HFFc6 (cell line): ENCODE results near the gene WDR17. TPM values are rescaled to one million over a fixed set of nuclear protein-coding genes. Genes with fewer than 3 reads are reported as not detected.
A peak's percentile ranks its signal among the peaks of the same experiment; 100 is the strongest.

Experiments
- DNase-seq: peaks from one replicate; pipeline ENCODE4 v3.0.0-alpha.2; 2018
- H3K27ac Mint-ChIP-seq: 2 replicates; pipeline ENCODE4 v1.8.0; 2020; ENCODE audit warnings: mild to moderate bottlenecking, mixed read lengths
- H3K27me3 Mint-ChIP-seq: 2 replicates; pipeline ENCODE4 v1.8.0; 2021; ENCODE audit warnings: mild to moderate bottlenecking, moderate library complexity, mixed read lengths; ENCODE audit not compliant: insufficient read depth
- H3K36me3 Mint-ChIP-seq: 2 replicates; pipeline ENCODE4 v1.8.0; 2021; ENCODE audit warnings: low read depth, mixed read lengths
- H3K4me1 Mint-ChIP-seq: 2 replicates; pipeline ENCODE4 v1.8.0; 2020; ENCODE audit warnings: low read depth, mixed read lengths
- H3K4me3 Mint-ChIP-seq: 2 replicates; pipeline ENCODE4 v1.8.0; 2020; ENCODE audit warnings: mild to moderate bottlenecking, moderate library complexity, mixed read lengths
- H3K9me3 Mint-ChIP-seq: 2 replicates; pipeline ENCODE4 v1.8.0; 2020; ENCODE audit warnings: mild to moderate bottlenecking, mixed read lengths
- total RNA-seq, 6 experiments: library from RNA; stranded (reverse); fragmentation: NEBNext Ultra II Directional; extraction: Animal tissue kit (Norgen Biotek cat#: 25700); gene quantifications; 2 replicates in 1 of 6; 3 replicates in 5 of 6; pipeline ENCODE4 v1.2.3, GENCODE V29; 2021
- TF ChIP-seq, protein P1 (sequence below): fragments of 200-600 bp; sonication (generic); IDR thresholded peaks from 2 replicates; pipeline ENCODE4 v1.5.0; 2021; ENCODE audit warnings: antibody characterized with exemption, mild to moderate bottlenecking

Gene WDR17
- total RNA-seq, 6 experiments from 2014 or later: not detected

DNA sequence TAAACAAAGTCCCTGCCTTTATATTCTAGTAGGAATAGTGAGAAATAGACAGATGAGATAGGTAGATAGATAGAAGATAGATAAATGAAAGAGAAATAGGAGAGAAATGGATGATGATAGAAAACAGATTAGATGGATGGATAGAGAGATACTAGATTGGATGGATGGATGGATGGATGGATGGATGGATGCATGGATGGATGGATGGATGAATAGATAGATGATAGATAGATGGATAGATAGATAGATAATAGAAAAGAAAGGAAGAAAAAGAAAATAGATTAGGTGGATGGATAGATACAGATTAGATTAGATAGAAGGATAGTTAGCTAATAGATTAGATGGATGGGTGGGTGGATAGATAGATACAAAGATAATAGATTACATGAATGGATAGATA, 33.2 kb upstream of the WDR17 start:
- TF ChIP-seq, protein P1, sequence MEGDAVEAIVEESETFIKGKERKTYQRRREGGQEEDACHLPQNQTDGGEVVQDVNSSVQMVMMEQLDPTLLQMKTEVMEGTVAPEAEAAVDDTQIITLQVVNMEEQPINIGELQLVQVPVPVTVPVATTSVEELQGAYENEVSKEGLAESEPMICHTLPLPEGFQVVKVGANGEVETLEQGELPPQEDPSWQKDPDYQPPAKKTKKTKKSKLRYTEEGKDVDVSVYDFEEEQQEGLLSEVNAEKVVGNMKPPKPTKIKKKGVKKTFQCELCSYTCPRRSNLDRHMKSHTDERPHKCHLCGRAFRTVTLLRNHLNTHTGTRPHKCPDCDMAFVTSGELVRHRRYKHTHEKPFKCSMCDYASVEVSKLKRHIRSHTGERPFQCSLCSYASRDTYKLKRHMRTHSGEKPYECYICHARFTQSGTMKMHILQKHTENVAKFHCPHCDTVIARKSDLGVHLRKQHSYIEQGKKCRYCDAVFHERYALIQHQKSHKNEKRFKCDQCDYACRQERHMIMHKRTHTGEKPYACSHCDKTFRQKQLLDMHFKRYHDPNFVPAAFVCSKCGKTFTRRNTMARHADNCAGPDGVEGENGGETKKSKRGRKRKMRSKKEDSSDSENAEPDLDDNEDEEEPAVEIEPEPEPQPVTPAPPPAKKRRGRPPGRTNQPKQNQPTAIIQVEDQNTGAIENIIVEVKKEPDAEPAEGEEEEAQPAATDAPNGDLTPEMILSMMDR: no peak
- Mint-ChIP-seq H3K9me3 (no peaks in the 10 kb centered on the region), H3K4me3 (no peak overlapping the region), H3K27me3 (peaks cover 3% of the 10 kb centered on the region; the same call in 1 of the 2 replicates), H3K27ac (no peak overlapping the region), H3K36me3 (no peaks in the 10 kb centered on the region), H3K4me1 (no peaks in the 10 kb centered on the region)
- no peak for DNase-seq

DNA sequence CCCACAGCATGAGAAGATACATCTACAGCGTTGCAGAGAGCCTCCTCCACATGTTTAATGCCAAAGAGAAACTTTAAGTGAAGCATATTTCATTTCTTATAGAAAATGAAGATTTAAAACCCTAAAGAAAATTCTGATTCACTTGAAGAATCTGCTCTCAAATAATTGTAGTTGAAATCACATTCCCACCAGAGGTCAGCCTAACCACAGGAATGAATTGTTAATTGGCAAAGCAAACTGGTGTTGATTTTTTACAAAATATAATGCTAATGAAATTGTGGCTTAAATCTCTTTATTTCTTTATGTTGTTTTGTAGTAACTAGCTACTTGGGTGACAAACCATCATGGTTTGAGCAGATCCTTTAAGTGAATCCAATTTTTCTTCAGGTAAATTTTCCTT, 31.1 kb upstream of the WDR17 start:
- TF ChIP-seq, protein P1: peak; percentile 65
- Mint-ChIP-seq H3K27me3 (peaks cover 2% of the 10 kb centered on the region; the same call in 1 of the 2 replicates), H3K9me3 (no peaks in the 10 kb centered on the region; the same call in none of the 2 replicates), H3K36me3 (no peaks in the 10 kb centered on the region), H3K4me1 (no peaks in the 10 kb centered on the region), H3K27ac (no peak overlapping the region), H3K4me3 (no peak overlapping the region)
- peak; percentile 35 for DNase-seq

DNA sequence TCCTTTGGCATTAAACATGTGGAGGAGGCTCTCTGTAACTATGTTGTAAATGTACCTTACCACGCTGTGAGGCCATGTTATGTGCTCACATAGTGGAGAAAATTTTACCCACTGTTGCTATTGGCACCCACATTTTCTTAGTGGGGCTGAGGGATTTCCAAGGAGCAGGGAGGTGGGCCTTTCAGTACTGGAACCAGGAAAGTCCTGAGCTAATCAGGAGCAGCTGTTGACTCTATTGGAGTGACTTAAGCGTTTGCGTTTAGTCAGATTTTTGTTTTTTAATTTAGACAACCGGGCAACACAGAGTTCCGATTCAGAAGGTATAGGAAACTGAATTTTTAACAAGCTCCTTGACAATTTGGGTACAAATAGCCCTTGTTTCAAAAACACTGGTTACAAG, 30.7 kb upstream of the WDR17 start:
- H3K27ac Mint-ChIP-seq: no peak overlapping the region
- H3K9me3 Mint-ChIP-seq: no peaks in the 10 kb centered on the region; the same call in none of the 2 replicates
- no peaks in the 10 kb centered on the region for H3K36me3 Mint-ChIP-seq
- no peak overlapping the region for H3K4me3 Mint-ChIP-seq
- H3K4me1 Mint-ChIP-seq: no peaks in the 10 kb centered on the region
- DNase-seq: no peak
- H3K27me3 Mint-ChIP-seq: peaks cover 4% of the 10 kb centered on the region; the same call in 1 of the 2 replicates
- TF ChIP-seq, protein P1: no peak

DNA sequence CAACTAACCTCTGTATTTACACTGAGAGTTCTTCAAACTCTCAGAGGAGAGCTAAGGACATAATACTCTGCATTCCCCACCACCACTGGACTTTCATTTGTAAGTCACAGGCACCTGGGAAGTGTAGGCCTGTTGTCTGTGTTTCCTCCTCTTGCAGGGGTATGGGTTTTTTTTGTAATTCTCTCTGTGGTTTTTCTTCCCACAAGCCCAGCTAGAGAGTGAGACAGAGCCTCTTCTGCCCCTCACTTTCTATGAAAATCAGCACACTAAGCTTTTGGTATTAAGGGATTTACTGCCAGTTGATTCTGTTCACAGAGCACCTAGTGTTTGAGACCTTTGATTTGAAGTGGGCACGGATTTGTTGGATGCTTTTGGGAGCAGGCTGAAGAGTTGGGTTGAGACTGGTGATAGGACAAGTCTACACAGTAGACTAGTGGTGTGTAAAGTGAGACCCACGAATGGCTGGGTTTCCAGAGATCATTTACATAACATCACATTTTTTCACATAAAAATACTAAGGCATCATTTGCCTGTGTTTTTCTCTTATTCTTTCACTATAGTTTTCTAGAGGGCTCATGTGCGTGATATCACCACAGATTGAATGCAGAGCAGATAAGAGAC, 28.9 kb upstream of the WDR17 start:
- no peak overlapping the region for H3K27ac Mint-ChIP-seq
- peaks cover 4% of the 10 kb centered on the region; the same call in 1 of the 2 replicates for H3K27me3 Mint-ChIP-seq
- H3K4me1 Mint-ChIP-seq: no peaks in the 10 kb centered on the region
- H3K9me3 Mint-ChIP-seq: no peaks in the 10 kb centered on the region; the same call in none of the 2 replicates
- no peak for DNase-seq
- TF ChIP-seq, protein P1: no peak
- no peak overlapping the region for H3K4me3 Mint-ChIP-seq
- no peaks in the 10 kb centered on the region for H3K36me3 Mint-ChIP-seq

DNA sequence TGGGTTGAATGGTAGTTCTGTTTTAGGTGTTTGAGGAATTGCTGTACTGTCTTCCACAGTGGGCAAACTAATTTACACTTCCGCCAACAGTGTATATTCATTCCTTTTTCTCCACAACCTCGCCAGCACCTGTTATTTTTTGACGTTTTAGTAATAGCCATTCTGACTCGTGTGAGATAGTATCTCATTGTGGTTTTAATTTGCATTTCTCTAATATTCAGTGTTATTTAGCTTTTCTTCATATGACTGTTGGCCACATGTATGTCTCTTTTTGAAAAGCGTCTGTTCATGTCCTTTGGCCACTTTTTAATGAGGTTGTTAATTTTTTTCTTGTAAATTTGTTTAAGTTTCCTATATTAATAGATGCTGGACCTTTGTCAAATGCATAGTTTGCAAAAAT, 26.9 kb upstream of the WDR17 start:
- H3K4me3 Mint-ChIP-seq: no peak overlapping the region
- no peaks in the 10 kb centered on the region for H3K4me1 Mint-ChIP-seq
- peaks cover 4% of the 10 kb centered on the region; the same call in 1 of the 2 replicates for H3K27me3 Mint-ChIP-seq
- H3K27ac Mint-ChIP-seq: no peak overlapping the region
- H3K36me3 Mint-ChIP-seq: no peaks in the 10 kb centered on the region
- TF ChIP-seq, protein P1: no peak
- no peak for DNase-seq
- no peaks in the 10 kb centered on the region; the same call in none of the 2 replicates for H3K9me3 Mint-ChIP-seq
